Trophoblast cell (in vitro differentiated cells and primary cell): ENCODE measurements around the gene BCL11B.

ENCODE experiments used
- DNase-seq, 2 donors: peaks; one replicate each; pipeline ENCODE4 v3.0.0-alpha.2; 2016
- H2AFZ ChIP-seq: 2 replicates; pipeline ENCODE4 v1.6.1; 2013; ENCODE audit warnings: low read length, moderate library complexity, mild to moderate bottlenecking; ENCODE audit not compliant: insufficient read depth, poor library complexity
- H2AK5ac ChIP-seq: 2 replicates; pipeline ENCODE4 v1.6.1; 2013; ENCODE audit warnings: mild to moderate bottlenecking, low read length
- H2BK120ac ChIP-seq: 2 replicates; pipeline ENCODE4 v1.6.1; 2013; ENCODE audit warnings: low read length, mild to moderate bottlenecking, moderate library complexity; ENCODE audit not compliant: insufficient read depth, poor library complexity
- H2BK12ac ChIP-seq: 2 replicates; pipeline ENCODE4 v1.6.1; 2013; ENCODE audit warnings: mild to moderate bottlenecking, low read length, moderate library complexity
- H2BK5ac ChIP-seq: 2 replicates; pipeline ENCODE4 v1.6.1; 2013; ENCODE audit warnings: low read length, low read depth, moderate library complexity, mild to moderate bottlenecking; ENCODE audit not compliant: poor library complexity
- H3K14ac ChIP-seq: 2 replicates; pipeline ENCODE4 v1.6.1; 2013; ENCODE audit warnings: mild to moderate bottlenecking, low read length
- H3K18ac ChIP-seq: 2 replicates; pipeline ENCODE4 v1.6.1; 2013; ENCODE audit warnings: mild to moderate bottlenecking, low read length
- H3K23ac ChIP-seq: 2 replicates; pipeline ENCODE4 v1.6.1; 2013; ENCODE audit warnings: low read length
- H3K27ac ChIP-seq: 2 replicates; pipeline ENCODE4 v1.5.1; 2013; ENCODE audit warnings: low read depth, mild to moderate bottlenecking, inconsistent platforms, low read length, moderate library complexity
- H3K27me3 ChIP-seq: 2 replicates; pipeline ENCODE4 v1.6.1; 2013; ENCODE audit warnings: inconsistent platforms, mild to moderate bottlenecking, low read length, moderate library complexity; ENCODE audit not compliant: insufficient read depth
- H3K36me3 ChIP-seq, 2 experiments: 1 replicate in 1 of 2; 2 replicates in 1 of 2; pipeline ENCODE4 v1.6.1; 2013; ENCODE audit warnings: low read length in 2 of 2, mild to moderate bottlenecking in 2 of 2, moderate library complexity in 1 of 2; ENCODE audit not compliant: insufficient read depth in 2 of 2, control insufficient read depth in 1 of 2
- H3K4ac ChIP-seq: 2 replicates; pipeline ENCODE4 v1.6.1; 2013; ENCODE audit warnings: low read depth, mild to moderate bottlenecking, low read length, moderate library complexity
- H3K4me1 ChIP-seq, 2 experiments: 1 replicate in 1 of 2; 2 replicates in 1 of 2; pipeline ENCODE4 v1.6.1; 2013; ENCODE audit warnings: low read length in 2 of 2, mild to moderate bottlenecking in 2 of 2, moderate library complexity in 1 of 2; ENCODE audit not compliant: insufficient read depth in 2 of 2, control insufficient read depth in 1 of 2
- H3K4me2 ChIP-seq: 2 replicates; pipeline ENCODE4 v1.6.1; 2013; ENCODE audit warnings: inconsistent platforms, mild to moderate bottlenecking, low read length, moderate library complexity
- H3K4me3 ChIP-seq: 2 replicates; pipeline ENCODE4 v1.5.1; 2013; ENCODE audit warnings: mild to moderate bottlenecking, low read depth, low read length, inconsistent platforms
- H3K79me1 ChIP-seq: one replicate; pipeline ENCODE4 v1.6.1; 2013; ENCODE audit warnings: low read length
- H3K79me2 ChIP-seq: 2 replicates; pipeline ENCODE4 v1.6.1; 2013; ENCODE audit warnings: low read length, mild to moderate bottlenecking; ENCODE audit not compliant: control insufficient read depth, insufficient read depth, poor library complexity
- H3K9ac ChIP-seq: 2 replicates; pipeline ENCODE4 v1.6.1; 2013; ENCODE audit warnings: mild to moderate bottlenecking, low read length
- H3K9me3 ChIP-seq: 2 replicates; pipeline ENCODE4 v1.6.1; 2013; ENCODE audit warnings: low read depth, mild to moderate bottlenecking, control low read depth, inconsistent platforms, low read length; ENCODE audit not compliant: insufficient read depth
- H4K12ac ChIP-seq: 2 replicates; pipeline ENCODE4 v1.6.1; 2013; ENCODE audit warnings: low read depth, mild to moderate bottlenecking, low read length, moderate library complexity
- H4K8ac ChIP-seq: 2 replicates; pipeline ENCODE4 v1.6.1; 2013; ENCODE audit warnings: low read depth, mild to moderate bottlenecking, low read length, moderate library complexity
- H4K91ac ChIP-seq: one replicate; pipeline ENCODE4 v1.6.1; 2013; ENCODE audit warnings: low read depth, mild to moderate bottlenecking, low read length, moderate library complexity
- WGBS: extraction: QIAGEN DNeasy Blood & Tissue Kit; methylation state at CpG from one replicate; pipeline ENCODE4 v1.1.7; 2013; ENCODE audit warnings: missing lambda C conversion rate; ENCODE audit not compliant: insufficient read length, insufficient coverage; ENCODE audit errors: extremely low coverage; 5-methylcytosine and 5-hydroxymethylcytosine counted together

The BCL11B gene

DNA sequence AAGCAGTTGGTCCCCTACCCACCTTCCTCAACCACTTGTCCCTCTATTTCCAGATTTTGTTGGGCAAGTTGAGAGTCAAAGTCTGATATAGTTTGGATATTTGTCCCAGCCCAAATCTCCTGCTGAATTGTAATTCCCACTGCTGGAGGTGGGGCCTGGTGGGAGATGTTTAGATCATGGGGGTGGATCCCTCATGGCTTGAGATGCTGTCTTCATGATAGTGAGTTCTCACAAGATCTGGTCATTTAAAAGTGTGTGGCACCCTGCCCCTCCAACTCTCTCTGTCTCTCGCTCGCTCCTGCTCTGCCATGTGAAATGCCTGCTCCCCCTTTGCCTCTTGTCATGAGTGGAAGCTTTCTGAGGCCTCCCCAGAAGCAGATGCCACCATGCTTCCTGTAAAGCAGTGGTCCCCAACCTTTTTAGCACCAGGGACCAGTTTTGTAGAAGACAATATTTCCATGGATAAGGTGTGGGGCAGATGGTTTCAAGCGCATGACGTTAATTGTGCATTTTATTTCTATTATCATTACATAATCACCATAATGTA, 37.3 kb upstream of the BCL11B start:
- Histone ChIP-seq H3K79me2 (no peaks in the 10 kb centered on the region), H4K91ac (no peak overlapping the region), H3K27ac (no peak overlapping the region), H3K9me3 (peaks cover 2% of the 10 kb centered on the region), H2BK5ac (no peak overlapping the region), H3K79me1 (no peaks in the 10 kb centered on the region), H3K4me1 (no peaks in the 10 kb centered on the region), H3K4me2 (no peak overlapping the region), H3K14ac (no peak overlapping the region), H2BK12ac (no peak overlapping the region), H3K23ac (no peak overlapping the region), H2AK5ac (no peak overlapping the region), H3K27me3 (no peaks in the 10 kb centered on the region), H3K18ac (no peak overlapping the region), H2BK120ac (no peak overlapping the region), H3K4ac (no peak overlapping the region), H4K12ac (no peak overlapping the region), H3K4me3 (no peak overlapping the region), H3K9ac (no peak overlapping the region), H4K8ac (no peak overlapping the region), H3K36me3 (no peaks in the 10 kb centered on the region), H2AFZ (no peak overlapping the region)
- WGBS = no CpG with 5 or more reads among the region's 4 CpGs
- DNase-seq = no peak

- H3K9ac ChIP-seq = no peak overlapping the region
- no peak overlapping the region for H2BK12ac ChIP-seq
- no peaks in the 10 kb centered on the region for H3K27me3 ChIP-seq
- no peak overlapping the region for H4K91ac ChIP-seq
- no peak overlapping the region for H3K27ac ChIP-seq
- no peak overlapping the region for H2BK5ac ChIP-seq
- no peak overlapping the region for H4K8ac ChIP-seq
- no peak for DNase-seq
- no peak overlapping the region for H2AFZ ChIP-seq
- H3K23ac ChIP-seq = no peak overlapping the region
- H3K4me2 ChIP-seq = no peak overlapping the region
- H2AK5ac ChIP-seq = no peak overlapping the region
- H2BK120ac ChIP-seq = no peak overlapping the region
- WGBS = no CpG with 5 or more reads among the region's 1 CpG
- H3K9me3 ChIP-seq = no peaks in the 10 kb centered on the region
- no peaks in the 10 kb centered on the region for H3K36me3 ChIP-seq
- H3K4me1 ChIP-seq = no peaks in the 10 kb centered on the region
- H3K79me1 ChIP-seq = no peaks in the 10 kb centered on the region
- H3K79me2 ChIP-seq = no peaks in the 10 kb centered on the region
- no peak overlapping the region for H3K4me3 ChIP-seq
- no peak overlapping the region for H3K14ac ChIP-seq
- H3K4ac ChIP-seq = no peak overlapping the region
- H3K18ac ChIP-seq = no peak overlapping the region
- H4K12ac ChIP-seq = no peak overlapping the region
These were observed 32.2 kb upstream of the BCL11B start for GRCh38 chr14:99304208-99304607.

DNA sequence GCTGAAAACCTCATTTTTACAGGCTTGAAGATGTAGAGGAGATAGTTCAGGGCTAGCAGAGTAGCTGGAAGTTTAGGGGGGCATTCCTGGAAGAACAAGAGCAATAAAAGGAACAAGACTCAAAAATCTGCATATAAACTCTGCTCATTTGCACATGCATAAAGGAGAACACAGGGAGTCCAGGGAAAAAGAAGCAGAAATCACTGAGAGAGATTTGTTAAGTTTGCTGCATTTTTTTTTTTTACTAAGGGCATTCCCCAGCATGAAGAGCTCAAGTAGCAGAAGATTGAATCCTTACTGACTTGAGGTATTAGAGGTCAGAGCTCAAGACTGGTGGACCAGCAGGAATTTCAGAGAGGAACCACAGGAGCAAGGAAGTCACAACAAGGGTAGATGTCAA, 28.2 kb upstream of the BCL11B start:
- H3K23ac ChIP-seq = no peak overlapping the region

GRCh38 chr14:99296517-99296916, 24.5 kb upstream of the BCL11B start:
- no peak overlapping the region for H2BK12ac ChIP-seq
- WGBS = no CpG with 5 or more reads among the region's 10 CpGs
- no peak overlapping the region for H2AFZ ChIP-seq
- H3K4me1 ChIP-seq = no peaks in the 10 kb centered on the region
- no peak overlapping the region for H2AK5ac ChIP-seq
- H3K14ac ChIP-seq = no peak overlapping the region
- no peak overlapping the region for H3K4me3 ChIP-seq
- no peak for DNase-seq
- no peaks in the 10 kb centered on the region for H3K79me1 ChIP-seq
- no peak overlapping the region for H3K9ac ChIP-seq
- no peak overlapping the region for H2BK5ac ChIP-seq
- H2BK120ac ChIP-seq = no peak overlapping the region
- H3K4me2 ChIP-seq = no peak overlapping the region
- no peaks in the 10 kb centered on the region for H3K36me3 ChIP-seq
- no peak overlapping the region for H4K8ac ChIP-seq
- H3K9me3 ChIP-seq = no peaks in the 10 kb centered on the region
- H3K23ac ChIP-seq = no peak overlapping the region
- no peaks in the 10 kb centered on the region for H3K79me2 ChIP-seq
- no peaks in the 10 kb centered on the region for H3K27me3 ChIP-seq
- H3K4ac ChIP-seq = no peak overlapping the region
- no peak overlapping the region for H3K27ac ChIP-seq
- H4K91ac ChIP-seq = no peak overlapping the region
- no peak overlapping the region for H4K12ac ChIP-seq
- H3K18ac ChIP-seq = no peak overlapping the region

More for the DNA sequence above, 28.2 kb upstream of the BCL11B start:
- Histone ChIP-seq H2BK120ac (no peak overlapping the region), H2AK5ac (no peak overlapping the region), H3K36me3 (no peaks in the 10 kb centered on the region), H3K79me1 (no peaks in the 10 kb centered on the region), H4K8ac (no peak overlapping the region), H3K27ac (no peak overlapping the region), H3K14ac (no peak overlapping the region), H3K4me2 (no peak overlapping the region), H2AFZ (no peak overlapping the region), H3K4me3 (no peak overlapping the region), H3K4me1 (no peaks in the 10 kb centered on the region), H2BK5ac (no peak overlapping the region), H3K9me3 (no peaks in the 10 kb centered on the region), H3K27me3 (no peaks in the 10 kb centered on the region), H3K4ac (no peak overlapping the region), H4K12ac (no peak overlapping the region), H4K91ac (no peak overlapping the region), H3K9ac (no peak overlapping the region), H3K79me2 (no peaks in the 10 kb centered on the region), H2BK12ac (no peak overlapping the region), H3K18ac (no peak overlapping the region)
- no peak for DNase-seq
